HL-60 (cell line): Measurements from ENCODE around the gene POLR2I.

Source experiments
- CTCF ChIP-seq: IDR thresholded peaks from one replicate; pipeline ENCODE4 v1.5.1; 2011; ENCODE audit warnings: low read length, control low read depth, inconsistent platforms; ENCODE audit not compliant: insufficient read depth
- POLR2AphosphoS5 ChIP-seq: IDR thresholded peaks from 2 replicates; pipeline ENCODE4 v1.6.1; 2012; ENCODE audit warnings: low read depth
- REST ChIP-seq: IDR thresholded peaks from 2 replicates; pipeline ENCODE4 v1.6.1; 2012; ENCODE audit warnings: low read depth; ENCODE audit not compliant: insufficient replicate concordance
- SPI1 ChIP-seq: IDR thresholded peaks from 2 replicates; pipeline ENCODE4 v1.6.1; 2012; ENCODE audit warnings: low read depth, mild to moderate bottlenecking, borderline replicate concordance

GRCh38 chr19:36113894-36114720, 568 bp downstream of the POLR2I start:
- TF ChIP-seq REST: no peak
- TF ChIP-seq CTCF: no peak
- TF ChIP-seq POLR2AphosphoS5: no peak
- no peak for TF ChIP-seq SPI1
